Activated CD4-positive, alpha-beta T cell treated with anti-CD3 and anti-CD28 coated beads, Interleukin-2, amount 50 U/mL, for 4 hours (primary cell): ENCODE measurements around the gene ASCC1.
"Not testable (repeated sequence)": the region's sequence is repeated elsewhere in the genome, so short reads cannot be mapped to it uniquely, and the experiment has no call there.

Source experiments
- DNase-seq, 2 experiments: peaks; one replicate each; pipeline ENCODE4 v3.0.0-alpha.2; 2020

The ASCC1 gene

GRCh38 chr10:72123616-72124015 lies 92.5 kb downstream of the ASCC1 start:
- DNase-seq, result no peak

GRCh38 chr10:72122221-72122620 lies 93.9 kb downstream of the ASCC1 start:
- DNase-seq, result peak in 1 of 2 experiments; percentile 30

- no peak for DNase-seq
Observed at GRCh38 chr10:72121389-72121788, 94.7 kb downstream of the ASCC1 start.

- no peak for DNase-seq
Observed at GRCh38 chr10:72116372-72116771, 99.7 kb downstream of the ASCC1 start.

- no peak for DNase-seq
Observed at GRCh38 chr10:72114706-72115450, 101.2 kb downstream of the ASCC1 start.

GRCh38 chr10:72110673-72111401 lies 105.2 kb downstream of the ASCC1 start:
- DNase-seq, result no peak

- DNase-seq, result peak in 1 of 2 experiments; percentile 15
Observed at GRCh38 chr10:72109636-72110157, 106.4 kb downstream of the ASCC1 start.

GRCh38 chr10:72108830-72109635 lies 107.0 kb downstream of the ASCC1 start:
- no peak for DNase-seq

GRCh38 chr10:72108004-72108370 lies 108.1 kb downstream of the ASCC1 start:
- not testable (repeated sequence) for DNase-seq

- no peak for DNase-seq
Observed at GRCh38 chr10:72107325-72108003, 108.6 kb downstream of the ASCC1 start.

GRCh38 chr10:72106896-72107295 lies 109.2 kb downstream of the ASCC1 start:
- DNase-seq, result no peak

GRCh38 chr10:72106154-72106849 lies 109.8 kb downstream of the ASCC1 start:
- no peak for DNase-seq

GRCh38 chr10:72105710-72106109 lies 110.4 kb downstream of the ASCC1 start:
- DNase-seq, result no peak

- DNase-seq, result no peak
Observed at GRCh38 chr10:72105098-72105475, 111.0 kb downstream of the ASCC1 start.

GRCh38 chr10:72104472-72105097 lies 111.5 kb downstream of the ASCC1 start:
- no peak for DNase-seq

GRCh38 chr10:72099600-72099921 lies 116.5 kb downstream of the ASCC1 start:
- no peak for DNase-seq

GRCh38 chr10:72098836-72099599 lies 117.1 kb downstream of the ASCC1 start:
- DNase-seq, result no peak

- no peak for DNase-seq
Observed at GRCh38 chr10:72098301-72098835, 117.7 kb downstream of the ASCC1 start.

GRCh38 chr10:72097448-72098300 lies 118.4 kb downstream of the ASCC1 start:
- no peak for DNase-seq
